SKM-1 (cell line): ENCODE measurements around the gene LONRF3.

Source experiments
- DNase-seq: peaks from one replicate; lab custom pipeline; 2025; ENCODE audit not compliant: unreplicated experiment; lab: John Stamatoyannopoulos, UW

Gene LONRF3

DNA sequence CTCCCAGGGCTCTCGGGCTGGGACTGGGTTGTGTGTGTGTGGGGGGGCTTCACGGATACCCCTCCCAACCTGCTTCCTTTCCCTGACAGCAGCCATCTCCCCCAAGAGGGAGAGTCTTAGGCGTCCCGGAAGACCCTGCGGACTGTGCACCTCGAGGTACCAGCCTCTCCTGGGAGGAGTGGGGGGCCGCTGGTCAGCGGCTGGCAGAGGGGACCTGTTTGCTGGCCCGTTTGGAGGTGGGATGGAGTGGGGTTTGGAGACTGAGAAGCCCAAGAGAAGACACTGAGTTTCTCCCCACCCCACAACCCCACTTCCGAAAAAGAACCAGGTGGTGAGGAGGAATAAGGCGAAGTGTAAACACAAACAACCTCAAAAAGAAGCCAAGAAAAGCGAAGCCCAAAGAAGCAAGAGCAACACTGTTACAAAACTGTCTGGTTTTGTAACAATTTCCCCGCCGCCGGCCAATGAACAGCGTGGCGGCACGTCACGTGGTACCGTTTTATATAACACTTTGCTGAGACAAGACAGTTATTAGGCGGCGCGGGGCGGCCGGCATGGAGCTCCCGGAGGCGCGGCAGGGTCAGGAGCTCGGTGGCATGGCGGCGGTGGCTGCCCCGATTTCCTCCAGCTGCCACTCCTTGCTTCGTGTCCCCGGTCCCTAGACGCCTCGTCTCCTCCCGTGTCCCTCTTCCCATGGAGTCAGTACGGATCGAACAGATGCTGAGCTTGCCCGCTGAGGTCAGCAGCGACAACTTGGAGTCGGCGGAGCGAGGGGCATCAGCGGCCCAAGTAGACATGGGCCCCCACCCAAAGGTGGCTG lies at the start of gene LONRF3:
Gene LONRF3, plus strand, starts transcription at position 531 of the 820 bp plus-strand sequence. Its CDS starts 163 bp downstream, at position 694.
- peak; percentile 35 for DNase-seq

DNA sequence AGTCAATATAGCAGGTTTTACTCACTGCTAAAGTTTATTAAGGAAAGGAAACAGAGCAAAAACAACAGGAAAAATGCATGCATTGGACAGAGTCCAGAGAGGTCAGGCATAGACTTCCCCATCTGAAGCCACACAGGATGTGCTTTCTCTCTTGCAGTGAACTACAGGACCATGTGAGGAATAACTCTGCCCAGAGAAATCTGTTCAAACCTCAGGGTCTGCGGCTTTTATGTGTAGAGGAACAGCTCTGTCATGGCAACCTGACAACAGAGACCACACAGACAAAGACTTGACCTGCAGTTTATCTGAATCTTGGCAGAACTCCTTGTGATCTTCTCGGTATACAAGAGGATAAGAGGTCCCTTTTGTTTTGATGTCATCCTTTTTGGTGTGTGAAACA lies 46.3 kb upstream of the LONRF3 start:
- no peak for DNase-seq

DNA sequence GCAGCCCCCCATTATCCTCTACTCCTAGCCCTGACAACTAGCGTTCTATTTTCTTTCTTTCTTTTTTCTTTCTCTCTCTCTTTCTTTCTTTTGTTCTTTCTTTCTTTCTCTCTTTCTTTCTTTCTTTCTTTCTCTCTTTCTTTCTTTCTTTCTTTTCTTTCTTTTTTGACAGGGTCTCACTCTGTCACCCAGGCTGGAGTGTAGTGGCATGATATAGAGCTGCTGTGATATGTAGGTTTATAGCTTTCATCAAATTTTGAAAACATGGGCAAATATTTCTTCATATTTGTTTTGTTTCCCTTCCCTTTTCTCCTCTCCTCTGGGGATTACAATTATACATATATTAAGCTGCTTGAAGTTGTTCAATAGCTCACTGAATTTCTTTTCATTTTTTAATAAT lies 39.1 kb upstream of the LONRF3 start:
- no peak for DNase-seq

DNA sequence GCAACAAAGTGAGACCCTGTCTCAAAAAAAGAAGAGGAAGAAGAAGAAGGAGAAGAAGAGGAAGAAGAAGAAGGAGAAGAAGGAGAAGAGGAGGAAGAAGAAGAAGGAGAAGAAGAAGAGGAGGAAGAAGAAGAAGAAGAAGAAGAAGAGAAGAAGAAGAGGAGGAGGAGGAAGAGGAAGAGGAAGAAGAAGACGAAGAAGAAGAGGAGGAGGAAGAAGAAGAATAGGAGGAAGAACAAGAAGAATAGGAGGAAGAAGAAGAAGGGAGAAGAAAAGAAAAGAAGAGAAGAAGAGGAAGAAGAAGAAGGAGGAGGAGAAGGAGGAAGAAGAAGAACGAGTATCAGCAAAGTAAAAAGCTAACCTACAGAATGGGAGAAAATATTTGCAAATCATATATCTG lies 33.3 kb upstream of the LONRF3 start:
- no peak for DNase-seq

DNA sequence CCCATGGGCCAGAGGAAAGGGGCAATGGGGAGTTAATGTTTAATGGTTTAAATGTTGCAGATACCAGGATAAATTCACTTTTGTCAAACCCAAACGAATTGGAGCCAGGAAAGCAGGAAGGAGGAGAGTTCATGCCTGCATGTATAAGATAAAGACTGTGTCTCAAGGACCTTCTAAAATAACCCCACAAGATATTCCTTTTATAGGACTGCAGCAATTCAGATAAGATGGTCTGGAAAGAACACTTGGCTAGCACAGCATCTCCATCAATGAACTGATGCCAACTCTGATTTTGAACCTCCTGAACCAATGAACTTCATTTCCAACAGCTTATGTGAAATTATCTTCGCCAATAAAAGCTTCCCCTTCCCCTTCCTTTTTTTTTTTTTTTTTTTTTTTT lies 31.3 kb upstream of the LONRF3 start:
- no peak for DNase-seq

DNA sequence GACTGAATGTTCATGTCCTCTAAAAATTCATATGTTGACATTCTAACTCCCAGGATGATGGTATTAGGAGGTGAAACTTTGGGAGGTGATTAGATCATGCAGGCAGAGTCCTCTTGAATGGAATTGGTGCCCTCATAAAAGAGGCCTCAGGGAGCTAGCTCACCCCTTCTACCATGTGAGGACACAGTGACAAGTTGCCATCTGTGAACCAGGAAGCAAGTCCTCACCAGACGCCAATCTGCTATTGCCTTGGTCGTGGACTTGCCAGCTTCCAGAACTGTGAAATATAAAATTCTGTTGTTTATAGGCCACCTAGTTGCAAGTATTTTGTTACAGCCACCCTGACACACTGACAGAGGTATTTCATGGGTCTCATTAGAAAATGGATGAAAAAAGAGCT lies 28.5 kb upstream of the LONRF3 start:
- no peak for DNase-seq

DNA sequence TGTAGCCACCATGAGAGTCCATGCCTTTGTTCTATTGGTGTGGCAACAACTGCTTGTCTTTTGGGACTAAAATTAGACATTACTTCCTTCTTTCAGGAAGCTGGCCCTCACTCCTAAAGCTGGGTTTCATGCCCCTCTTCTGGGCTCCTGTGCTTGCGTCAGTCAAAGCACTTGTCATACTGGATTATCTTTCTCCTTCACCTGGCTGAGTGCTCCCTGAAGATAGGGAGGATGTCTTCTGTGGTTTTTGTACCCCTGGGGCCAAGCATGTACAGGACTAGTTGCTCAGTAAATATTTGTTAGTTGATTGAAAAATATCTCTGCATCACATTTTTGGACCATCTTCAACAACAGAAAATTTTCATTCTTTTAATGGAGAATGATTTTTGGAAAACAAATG lies 26.1 kb upstream of the LONRF3 start:
- DNase-seq = no peak

DNA sequence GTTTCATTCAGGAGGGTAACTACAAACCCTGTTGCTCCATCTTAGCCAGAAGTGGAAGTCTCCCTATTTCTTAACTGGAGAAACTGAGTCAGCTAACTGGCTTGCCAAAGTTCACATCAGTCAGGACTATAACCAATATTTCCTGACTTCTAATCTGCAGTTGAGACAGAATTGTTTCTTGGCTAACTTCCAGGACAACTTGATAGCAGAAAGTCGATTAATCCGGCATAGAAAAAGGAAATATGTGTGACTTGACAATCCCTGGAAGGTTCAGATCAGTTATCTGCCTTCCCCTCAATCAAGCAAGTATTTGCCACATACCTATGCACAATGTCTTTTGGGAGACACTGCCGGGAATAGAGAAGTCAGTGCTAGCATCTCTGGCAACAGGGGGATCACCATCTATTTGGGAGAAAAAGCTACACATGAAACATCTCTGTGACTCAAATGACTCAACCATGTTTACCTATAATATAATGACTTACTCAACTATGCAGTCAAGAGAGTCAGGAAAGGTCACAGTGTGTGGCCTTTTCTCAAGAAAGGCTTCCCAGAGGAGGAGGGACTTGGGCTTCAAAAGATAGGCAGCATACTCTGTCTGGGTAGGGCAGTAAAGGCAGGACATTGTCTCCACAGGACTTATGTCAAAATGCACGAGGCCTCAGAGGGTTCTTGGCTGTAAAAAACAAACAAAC lies 12.4 kb upstream of the LONRF3 start:
- no peak for DNase-seq

DNA sequence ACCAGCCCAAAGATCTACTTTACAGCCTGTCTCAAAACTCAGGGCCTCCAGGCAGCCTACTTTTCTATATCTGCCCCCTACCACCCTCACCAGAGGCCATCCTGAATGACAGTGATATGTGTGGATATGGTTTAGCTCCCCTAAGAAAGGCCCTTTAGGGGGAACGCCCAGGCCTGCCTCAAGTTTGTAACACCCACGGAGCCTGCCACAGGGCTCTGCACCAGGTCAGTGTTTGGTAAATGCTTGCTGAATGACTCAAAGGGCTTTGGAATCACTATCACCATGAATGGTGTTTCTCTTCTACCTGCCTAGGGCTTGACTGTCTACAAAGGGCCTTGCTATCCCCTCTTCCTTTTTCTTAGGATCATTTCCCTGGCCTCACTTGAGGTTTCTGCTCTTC lies 11.3 kb upstream of the LONRF3 start:
- no peak for DNase-seq

DNA sequence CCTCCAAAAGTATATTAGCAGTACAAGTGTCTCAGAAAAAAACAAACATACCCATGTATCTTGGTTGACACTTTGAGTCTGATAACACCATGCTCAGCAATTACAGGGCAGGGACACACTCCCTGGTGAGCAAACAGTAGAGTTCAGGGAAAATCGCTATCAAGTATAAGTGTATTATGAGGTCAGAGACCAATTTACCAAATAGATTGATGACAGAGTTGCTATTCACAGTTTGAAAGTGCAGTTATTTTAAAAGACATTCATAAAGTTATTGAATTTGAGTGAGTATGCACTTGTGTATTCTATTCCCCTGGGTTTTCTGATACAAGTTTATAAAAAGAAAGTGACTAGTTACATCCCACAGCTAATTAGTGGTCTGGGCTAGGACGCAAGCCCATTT lies 10.2 kb upstream of the LONRF3 start:
- DNase-seq = no peak

DNA sequence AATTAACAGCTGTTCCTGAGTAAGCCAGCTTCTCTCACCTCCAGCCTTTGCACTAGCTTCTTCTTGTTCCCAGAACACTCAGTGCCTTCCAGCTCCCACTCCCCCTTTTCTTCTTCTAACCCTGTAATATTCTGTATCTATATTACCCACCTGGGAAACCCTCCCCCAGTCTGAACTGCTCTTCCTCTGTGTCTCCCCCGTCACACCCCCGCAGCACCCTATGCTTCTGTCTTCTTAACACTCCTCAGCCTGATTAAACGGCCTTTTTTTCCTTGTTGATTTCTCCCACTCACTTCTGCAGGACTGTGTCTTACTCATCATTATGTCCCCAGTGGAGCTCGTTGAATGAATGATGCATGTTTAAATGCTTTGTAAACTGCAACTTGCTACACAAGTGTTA lies 9.0 kb upstream of the LONRF3 start:
- no peak for DNase-seq

DNA sequence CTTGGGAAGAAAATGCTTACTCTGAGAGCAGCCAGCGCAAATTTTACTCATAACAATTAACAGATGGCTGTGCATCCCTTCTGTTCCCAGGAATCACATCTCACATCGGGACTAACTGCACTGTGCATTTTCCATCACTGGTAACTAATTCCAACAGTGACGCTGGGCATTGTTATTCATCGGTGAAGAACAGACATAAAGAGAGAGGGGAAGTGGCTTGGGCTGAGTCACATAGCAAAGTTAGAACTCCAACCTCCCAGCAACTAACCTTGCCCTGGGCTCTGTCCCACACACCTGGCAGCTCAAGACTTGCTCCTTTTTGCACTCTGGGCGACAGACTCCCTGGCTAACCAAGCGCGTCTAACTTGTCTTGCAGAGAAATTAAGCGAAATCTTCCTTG lies 6.4 kb upstream of the LONRF3 start:
- no peak for DNase-seq

DNA sequence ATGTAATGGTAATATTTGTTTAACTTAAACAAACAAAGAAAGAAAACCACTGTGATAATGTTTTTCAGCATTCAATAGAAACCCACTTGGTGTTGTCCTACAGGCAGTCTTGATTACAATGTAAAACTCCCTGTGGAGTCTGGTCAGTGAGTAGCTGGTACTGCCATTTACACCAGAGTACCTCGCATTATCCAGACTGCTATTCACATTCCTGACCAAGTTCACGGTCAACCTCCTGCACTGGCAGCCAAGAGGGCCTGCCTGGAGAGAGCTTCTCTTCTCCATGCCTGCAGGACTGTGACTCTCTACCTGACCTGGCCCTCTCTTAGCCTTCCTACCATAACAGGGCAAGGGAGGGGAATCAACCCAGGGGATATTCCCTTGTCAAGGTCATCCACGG lies 2.9 kb upstream of the LONRF3 start:
- DNase-seq = no peak

DNA sequence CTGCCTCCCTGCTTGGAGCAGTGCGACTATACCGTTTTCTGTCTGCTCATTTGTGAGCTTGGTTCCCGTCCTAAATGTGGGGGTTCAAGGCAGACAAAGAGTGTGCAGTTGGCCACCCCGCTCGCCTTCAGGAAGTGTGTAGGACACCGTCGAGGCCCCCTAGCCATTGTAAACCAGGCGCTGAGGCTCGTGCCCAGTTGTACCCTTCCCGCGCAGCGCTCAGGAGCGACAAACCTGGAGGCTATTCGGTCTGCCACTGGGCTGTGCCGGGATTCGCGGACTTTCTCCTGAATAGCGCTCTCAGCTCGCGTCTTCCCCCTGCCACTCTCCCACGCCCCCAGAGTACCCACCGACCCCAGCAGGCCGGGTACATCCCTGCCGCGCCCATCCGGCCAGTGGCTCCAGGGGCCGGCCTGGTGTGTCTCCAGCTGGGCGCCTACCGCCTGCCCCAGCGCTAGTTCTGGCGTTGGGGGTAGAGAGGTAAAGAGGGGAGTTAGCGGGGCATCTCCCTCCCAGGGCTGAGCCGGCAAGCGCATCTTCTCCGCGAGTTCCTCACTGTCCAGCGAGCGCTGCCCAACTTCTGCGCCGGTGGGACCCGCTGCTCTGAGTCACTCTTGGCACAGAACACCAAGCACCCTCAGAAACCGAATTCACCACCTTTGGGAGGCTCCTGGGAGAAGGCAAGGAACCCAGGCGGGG lies 880 bp upstream of the LONRF3 start:
- DNase-seq = no peak

DNA sequence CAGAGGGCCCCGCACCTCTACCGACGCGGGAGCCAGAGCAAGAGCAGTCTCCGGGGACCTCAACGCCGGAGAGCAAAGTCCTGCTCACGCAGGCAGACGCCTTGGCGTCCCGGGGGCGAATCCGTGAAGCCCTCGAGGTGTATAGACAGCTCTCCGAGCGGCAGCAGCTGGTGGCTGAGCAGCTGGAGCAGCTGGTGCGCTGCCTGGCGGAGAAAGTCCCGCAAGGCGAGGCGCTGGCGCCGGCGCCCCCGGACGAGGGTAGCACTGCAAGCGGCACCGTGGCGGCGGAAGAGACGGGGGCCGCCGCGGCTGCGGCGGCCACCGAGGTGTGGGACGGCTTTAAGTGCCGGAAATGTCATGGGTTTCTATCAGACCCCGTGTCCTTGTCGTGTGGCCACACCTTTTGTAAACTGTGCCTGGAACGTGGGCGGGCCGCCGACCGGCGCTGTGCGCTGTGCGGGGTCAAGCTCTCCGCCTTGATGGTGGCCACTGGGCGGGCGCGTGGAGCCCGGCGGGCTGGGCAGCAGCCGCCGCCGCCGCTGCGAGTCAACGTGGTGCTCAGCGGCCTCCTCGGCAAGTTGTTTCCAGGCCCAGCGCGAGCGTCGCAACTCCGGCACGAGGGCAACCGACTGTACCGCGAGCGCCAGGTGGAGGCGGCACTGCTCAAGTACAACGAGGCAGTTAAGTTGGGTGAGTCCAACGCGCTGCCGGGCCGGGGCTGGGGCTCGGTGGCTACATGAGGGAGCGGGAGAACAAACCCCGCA lies 672 bp downstream of the LONRF3 start:
- DNase-seq = no peak

DNA sequence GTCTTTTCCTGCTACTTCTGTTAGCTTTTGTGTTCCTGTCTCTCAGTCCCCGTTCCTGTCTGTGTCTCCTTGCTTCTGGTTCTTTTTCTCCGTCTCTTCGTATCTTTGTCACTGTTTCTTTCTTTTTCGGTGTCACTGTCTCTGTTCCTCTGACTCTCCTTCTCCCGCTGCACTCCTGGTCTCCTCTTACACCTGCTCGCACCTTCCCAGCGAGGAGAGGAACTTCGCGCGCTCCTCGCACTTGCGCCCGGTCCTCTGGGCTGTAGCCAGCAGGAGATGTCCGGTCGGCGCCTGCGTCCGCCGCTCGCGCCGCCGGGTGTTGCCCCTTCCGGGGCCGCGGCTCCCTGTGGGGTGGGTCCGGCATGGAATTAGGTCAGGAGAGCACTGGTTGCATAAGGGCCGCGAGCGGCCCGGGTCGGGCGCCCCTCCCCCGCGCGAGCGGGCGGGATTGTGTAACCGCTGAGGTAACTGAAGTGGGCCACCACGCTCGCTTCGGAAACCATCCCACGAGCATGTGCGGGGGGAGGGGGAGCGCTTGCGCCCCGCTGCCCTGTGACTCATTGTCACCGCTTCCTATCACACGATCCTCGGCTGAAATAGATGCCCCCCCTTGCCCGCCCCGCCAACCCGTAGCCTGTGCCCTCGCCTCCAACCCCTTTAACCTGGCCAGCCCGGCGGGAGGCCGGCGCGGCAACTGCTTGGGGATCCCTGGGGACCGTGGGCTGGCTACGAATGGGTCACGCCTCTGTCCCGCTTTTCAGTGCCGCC lies 1.6 kb downstream of the LONRF3 start:
- DNase-seq = peak; percentile 19

DNA sequence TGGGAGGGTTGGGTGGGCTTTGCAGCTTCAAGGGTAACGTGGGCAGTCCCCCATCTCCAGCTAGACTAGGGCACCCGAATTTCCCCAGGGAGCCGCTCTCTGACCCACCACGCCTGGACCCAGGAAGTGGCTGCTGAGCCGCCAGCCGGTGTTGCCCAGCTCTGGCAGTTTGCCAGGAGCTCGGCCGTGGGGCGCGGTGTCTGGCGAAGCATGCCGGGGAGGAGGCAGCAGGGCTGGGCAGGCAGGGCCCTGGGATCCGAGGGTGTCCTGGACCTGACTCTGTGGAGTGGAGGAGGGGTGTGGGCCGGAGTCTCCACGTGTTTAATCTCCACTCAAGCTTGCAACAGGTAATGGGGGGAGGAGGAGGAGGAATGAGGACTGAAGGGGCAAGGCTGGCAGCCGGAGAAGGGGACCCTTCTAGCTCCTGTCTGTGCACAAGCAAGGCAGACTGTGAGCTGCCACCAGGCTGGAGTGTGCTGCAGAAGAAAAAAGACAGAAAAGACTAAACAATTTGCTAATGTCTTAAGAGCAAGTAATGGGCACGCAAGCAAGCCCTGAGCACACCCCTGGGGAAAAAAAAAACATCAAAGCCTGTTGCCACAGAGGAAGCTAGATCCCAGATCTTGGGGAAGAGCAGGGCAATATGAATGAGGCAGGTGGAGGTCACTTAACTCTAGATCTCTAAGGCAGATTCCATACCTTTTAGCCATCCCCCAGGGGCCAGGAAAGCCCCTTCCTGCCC lies 2.4 kb downstream of the LONRF3 start:
- DNase-seq = no peak

DNA sequence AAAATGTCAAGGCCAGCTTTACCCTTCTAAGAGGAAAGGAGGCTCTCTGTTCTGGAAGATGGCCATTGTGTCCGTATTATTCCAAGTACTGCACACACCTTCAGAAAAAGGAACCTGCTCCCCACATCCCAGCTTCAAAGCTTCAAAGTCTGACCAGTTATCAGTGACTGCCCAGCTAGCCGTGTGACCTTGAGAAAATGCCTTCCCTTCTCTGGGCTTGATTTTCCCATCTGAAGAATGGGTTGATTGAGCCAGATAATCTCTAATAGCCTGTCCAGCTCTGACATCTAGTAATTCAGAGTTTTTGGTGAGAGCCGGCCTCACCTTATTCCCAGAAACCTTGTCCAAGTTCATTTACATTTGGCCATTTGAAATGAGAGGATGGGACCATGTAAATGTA lies 3.0 kb downstream of the LONRF3 start:
- DNase-seq = no peak

DNA sequence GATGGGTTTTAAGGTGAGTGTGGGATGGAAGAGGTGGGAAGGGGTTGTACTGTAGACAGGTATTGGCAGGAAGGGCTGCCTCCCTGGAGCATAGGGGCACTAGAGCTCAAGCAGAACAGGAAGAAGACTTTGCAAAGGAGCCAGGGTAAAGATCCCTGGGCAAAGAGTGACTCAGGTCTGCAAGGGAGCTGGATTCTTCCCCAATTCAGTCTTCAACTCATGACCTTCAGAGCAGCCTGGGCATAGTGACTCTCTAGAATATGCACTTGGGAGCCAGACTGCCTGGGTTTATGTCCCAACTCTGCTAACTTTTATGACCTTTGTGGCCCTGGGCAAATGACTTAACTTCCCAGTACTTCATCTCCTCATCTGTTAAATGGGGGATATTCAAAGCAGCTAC lies 4.0 kb downstream of the LONRF3 start:
- no peak for DNase-seq

DNA sequence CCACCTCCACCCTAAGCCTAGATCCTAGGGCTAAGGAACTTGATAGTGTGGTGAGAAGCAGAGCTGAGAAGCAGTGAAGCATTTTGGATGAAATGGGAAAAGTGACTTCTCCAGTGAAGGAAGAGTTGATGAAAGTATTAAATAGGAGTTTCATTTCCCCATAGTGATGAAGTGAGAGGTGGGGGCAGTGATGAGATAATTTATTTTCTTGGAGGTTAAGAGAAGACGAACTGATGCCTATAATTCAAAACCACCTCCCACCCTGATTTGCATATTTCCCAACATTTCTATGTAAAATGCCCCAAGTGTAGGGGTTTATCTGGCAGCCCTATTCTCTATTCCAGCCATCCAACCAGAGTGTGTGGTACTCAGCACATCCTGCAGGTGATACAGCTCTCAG lies 6.3 kb downstream of the LONRF3 start:
- DNase-seq = no peak
